HTERT RPE-1 (cell line): ENCODE measurements around the gene ATF4.
"Not testable (repeated sequence)": the region's sequence is repeated elsewhere in the genome, so short reads cannot be mapped to it uniquely, and the experiment has no call there.

Experiments
- in situ Hi-C: fragments of 300-500 bp; cut with MboI; formaldehyde crosslinking; loops from 4 replicates; pipeline ENCODE4 v1.14.3; 2020; ENCODE audit warnings: low sequenced_read_pairs

Gene ATF4

DNA sequence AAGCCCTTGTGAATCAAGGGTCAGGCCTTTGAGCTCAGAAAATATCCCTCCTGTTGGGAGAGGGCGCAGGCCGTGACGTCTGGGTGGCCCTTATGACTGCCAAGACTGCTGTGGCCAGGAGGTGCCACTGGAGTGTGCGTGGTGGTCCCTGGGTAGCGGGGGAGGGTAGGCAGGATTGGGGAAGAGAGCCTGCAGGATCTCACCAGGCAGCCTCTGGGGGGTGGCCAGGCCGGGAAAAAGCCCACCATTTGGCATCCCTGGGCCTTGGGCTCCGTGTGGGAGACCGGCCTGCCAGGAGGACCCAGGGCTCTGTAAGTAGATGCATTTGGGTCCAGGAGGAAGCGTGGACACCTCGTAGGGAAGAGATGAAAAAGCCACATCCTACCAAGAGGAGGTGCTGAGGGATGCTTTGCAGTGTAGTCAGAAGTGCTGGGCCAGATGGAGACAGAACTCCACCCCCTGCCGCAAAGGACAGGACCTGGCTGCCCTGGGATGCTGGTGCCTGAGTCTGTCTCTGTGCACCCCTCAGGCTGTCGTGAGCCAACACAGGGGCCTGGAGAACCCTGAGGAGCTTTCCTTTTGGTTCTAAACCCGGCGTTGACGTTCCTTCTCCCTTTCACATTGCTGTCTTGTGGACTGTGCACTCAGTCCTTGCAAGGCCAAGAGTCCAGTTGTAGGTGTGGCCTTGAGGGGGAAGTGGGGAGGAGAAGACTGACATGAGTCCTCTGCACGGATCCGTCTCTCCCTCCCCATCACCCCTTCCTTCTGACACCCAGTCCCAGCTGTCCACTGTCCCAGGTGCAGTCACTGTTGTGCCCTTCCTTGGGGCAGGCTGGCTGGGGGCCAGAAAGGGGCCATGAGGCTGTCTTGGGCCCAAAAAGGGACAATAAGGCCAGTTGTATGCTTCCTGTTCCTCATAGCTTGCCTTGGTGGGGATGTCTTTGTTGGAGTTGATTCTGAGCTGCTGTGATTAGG is 31.0 kb upstream of the ATF4 start:
- in situ Hi-C loops: no loop called here

DNA sequence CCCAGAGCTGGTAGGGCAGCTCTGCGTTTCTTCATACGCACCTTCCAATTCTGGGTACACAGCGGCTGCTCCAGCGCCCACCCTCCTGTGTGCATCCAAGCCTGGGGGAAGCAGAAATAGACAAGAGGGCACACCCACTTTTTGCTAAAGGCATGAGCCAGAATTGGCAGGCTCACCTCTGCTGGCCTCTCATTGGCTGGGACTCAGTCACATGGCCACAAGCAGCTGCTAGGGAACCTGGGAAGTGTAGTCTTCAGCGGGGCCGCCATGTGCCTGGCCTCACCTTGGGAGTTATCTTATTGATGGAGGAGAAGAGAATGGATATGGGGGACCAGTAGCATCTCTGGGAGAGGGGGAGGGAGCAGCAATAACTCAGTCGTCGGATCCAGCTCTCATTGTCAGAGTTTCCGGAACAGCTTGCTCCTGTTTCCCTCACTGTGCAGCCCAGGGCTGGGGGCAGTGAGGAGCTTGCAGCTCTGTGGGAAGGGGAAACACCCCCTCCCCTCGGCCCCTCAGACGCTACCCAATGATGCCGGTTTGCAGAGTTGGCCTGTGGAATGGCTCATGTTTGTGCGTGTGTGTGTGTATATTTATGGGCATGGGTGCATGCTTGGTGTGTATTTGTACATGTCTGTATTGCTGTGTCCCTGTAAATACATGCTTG is 30.1 kb upstream of the ATF4 start:
- in situ Hi-C loops: no loop called here

GRCh38 chr22:39490966-39491680 is 29.2 kb upstream of the ATF4 start:
- in situ Hi-C loops: no loop called here

DNA sequence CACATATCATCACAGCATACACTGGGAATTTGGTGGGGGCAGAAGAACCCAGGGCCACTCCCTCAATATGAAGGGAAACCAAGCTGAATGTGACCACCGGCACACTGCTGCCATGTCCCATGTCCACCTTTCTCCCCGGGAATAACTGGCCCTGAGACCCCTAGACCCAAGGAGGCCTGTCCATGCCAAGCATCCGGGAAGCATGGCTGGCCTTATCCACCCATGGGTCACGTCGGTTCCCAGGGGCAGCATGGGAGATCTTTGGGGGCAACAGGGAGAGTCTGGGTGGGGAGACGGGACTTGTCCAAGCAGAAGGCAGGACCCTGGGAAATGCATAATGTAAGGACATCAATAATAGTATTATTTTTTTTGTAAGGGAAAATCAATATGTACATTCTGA is 28.7 kb upstream of the ATF4 start:
- in situ Hi-C loops: no loop called here

DNA sequence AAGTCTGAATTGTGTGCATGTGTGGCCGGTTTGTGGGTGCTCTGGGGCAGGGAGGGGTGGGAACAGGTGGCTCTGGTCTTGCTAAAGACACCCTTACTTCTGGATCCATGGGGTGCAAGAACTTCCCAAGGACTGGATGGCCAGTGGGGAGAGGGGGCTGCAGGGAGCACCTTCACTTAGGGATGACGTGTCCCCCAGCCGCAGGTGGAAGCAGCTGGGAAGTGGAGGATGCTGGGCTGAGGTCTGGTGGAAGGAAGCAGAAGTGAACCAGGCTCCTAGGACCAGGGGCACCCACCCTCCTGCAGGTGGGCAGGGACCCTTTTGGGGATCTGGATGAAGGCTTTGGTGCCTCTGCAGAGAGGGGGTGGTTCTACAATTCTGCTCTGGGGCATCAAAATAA is 28.2 kb upstream of the ATF4 start:
- in situ Hi-C loops: no loop called here

- in situ Hi-C loops: no loop called here
These were observed 26.6 kb upstream of the ATF4 start for GRCh38 chr22:39493759-39494158.

GRCh38 chr22:39494471-39495120 is 25.8 kb upstream of the ATF4 start:
- in situ Hi-C loops: no loop called here

GRCh38 chr22:39496131-39496838 is 24.1 kb upstream of the ATF4 start:
- in situ Hi-C loops: no loop called here

GRCh38 chr22:39497429-39497828 is 22.9 kb upstream of the ATF4 start:
- in situ Hi-C loops: no loop called here

GRCh38 chr22:39498368-39498767 is 22.0 kb upstream of the ATF4 start:
- in situ Hi-C loops: no loop called here

- in situ Hi-C loops: no loop called here
These were observed 21.6 kb upstream of the ATF4 start for GRCh38 chr22:39498802-39499201.

DNA sequence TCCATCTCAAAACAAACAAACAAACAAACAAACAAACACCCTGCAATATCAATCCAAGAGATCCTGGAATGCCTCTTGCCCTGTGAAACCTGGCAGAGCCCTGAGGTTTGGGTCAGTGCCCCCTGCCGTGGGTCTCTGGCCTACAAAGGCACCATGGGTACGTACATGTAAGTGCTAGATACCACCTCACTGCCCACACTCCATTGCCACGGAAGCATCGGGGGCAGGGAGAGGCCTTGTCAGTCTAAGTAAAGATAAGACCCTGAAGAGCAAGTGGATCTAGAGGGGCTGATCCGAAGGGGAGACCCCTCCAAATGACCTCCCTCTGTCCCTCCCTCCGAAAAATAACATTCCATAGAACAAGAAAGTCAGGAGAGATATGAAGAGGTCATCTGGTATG is 20.3 kb upstream of the ATF4 start:
- in situ Hi-C loops: no loop called here

DNA sequence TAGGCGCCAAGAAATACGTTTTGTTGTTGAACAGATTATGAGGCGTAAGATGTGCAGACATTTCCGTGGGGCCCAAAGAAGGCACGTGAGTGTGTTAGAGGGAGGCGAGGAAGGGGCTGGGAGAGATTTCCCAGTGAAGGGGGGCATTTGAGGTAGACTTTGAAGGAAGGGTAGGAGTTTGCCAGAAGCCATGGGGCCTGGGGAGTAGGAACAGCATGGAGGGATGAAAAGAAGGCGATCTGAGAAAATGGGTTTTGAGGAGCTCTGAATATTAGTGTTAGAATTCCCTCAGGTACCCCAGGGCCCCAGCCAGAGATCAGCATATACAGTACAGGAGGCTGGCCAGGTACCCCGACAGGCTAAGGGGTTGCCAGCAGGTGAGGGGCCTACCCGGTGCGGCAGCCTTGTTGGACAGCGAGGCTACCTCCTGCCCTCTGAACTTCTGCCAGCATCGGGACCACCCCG is 18.7 kb upstream of the ATF4 start:
- in situ Hi-C loops: no loop called here

DNA sequence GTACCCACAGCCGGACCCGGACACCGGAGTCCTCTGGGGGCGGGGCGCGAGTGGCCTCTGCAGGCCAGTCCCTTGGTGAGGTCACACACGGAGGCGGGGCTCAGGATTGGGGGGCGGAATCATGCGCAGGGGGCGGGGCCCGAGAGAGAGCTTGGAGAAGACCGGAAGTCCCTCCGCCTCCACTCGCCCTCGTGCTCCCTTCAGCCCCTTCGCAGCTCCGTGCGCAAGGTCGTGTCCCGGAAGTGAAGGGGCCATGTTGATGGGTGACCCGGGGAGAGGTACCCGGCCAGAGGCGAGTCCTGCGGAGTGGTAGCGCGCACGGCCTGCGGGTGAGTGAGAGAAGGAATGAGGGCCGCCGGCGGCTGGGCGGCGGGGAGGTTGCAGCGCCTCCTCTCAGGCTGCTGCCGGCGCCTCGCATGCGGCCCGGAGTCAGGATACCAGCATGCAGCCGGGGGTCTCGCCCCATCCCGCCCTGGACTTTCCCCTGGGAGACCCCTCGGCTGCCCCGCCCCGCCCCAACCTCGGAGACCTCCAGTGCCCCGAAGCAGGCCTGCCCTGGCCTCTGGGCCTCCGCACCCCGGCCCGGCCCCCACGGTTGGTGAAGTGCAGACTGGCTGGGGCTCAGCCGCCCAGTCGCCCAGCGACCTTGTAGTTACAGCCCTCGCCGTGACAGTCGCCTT is 18.1 kb upstream of the ATF4 start, which contains the start of gene MIEF1:
Gene MIEF1, plus strand, starts transcription at position 182 of the 680 bp plus-strand sequence. CDS start 9,005 bp downstream, outside the sequence.
- in situ Hi-C loops: no loop called here

DNA sequence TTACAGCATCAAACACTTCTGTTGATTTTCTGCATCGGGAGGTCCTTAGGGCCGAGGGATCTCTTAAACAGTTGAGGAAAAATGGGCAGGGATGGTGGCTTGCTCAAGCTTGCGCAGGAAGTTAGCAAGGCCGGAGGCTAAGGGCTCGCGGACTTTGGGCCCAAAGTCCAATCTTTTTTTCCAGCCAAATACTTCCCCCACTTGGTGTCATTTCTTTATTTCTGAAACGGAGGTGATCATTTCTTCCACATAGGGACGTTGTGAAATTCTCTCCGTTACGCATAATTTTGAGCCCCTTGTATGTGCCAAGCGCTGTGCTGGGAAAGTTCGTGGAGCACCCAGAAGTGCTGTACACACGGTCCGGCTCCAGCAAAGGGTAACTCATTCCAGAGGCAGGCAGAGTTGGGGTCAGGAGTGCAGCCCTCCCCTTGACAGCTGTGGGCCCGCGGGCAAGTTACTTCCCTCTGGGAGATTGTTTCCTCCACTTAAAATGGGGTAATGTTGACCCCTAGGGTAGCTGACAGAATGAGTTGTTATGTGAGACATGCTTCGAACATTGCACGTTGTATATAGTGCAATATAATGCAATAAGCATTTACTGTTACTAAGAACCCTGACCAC is 17.5 kb upstream of the ATF4 start:
- in situ Hi-C loops: no loop called here

- in situ Hi-C loops: no loop called here
These were observed 16.7 kb upstream of the ATF4 start for GRCh38 chr22:39503630-39504029.

DNA sequence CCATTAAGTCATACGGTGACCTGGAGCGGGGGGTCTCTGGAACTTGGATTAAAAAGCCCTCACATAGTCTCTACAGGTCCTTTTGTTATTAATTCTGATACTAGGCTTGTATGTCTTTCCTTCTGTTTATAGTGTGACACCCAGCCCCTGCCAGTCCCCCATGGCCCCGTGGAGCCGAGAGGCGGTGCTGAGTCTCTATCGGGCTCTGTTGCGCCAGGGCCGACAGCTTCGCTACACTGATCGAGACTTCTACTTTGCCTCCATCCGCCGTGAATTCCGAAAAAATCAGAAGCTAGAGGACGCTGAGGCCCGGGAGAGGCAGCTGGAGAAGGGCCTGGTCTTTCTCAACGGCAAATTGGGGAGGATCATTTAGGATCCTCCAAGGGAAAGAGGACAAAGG is 16.3 kb upstream of the ATF4 start:
- in situ Hi-C loops: no loop called here

DNA sequence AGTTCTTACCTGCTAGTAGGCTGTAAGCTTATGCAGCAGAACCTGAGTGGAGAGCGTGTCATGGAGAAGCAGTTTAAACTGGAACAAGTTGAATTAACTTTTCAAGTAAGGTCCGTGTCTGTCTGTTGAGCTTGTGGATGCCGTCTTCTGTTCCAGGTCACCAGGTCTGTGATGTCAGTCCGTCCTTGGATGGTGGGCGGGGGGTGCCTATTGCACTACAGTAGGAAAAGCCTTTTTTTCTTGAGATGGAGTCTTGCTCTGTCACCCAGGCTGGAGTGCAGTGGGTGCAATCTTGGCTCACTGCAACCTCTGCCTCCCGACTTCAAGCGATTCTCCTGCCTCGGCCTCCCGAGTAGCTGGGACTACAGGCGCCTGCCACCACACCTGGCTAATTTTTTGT is 13.3 kb upstream of the ATF4 start:
- in situ Hi-C loops: not testable (repeated sequence)

DNA sequence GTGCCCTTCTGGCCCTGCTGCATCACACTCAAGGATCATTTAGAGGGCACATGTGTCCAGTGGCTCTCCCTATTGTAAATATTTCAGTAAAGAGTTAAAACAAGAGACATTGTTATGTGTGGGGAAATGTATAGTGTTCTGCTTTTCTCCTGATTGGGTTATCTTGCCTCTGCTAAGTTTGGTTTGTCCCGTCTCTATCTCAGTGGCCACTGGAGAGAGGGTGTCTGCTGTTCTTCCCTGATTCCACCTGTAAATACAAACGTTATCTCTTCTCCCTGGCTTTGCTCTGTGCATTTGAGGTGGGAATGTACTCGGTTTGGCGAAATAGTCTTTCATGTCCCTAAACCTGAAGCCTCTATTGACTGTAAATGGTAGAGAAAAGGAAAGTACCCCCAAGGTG is 12.0 kb upstream of the ATF4 start:
- in situ Hi-C loops: no loop called here
